ENCODE measurements around the gene CIPC.

- TF ChIP-seq EZH2 (IDR thresholded peaks at IDR 0.05), result no peak
- TF ChIP-seq POLR2AphosphoS5 (IDR thresholded peaks at IDR 0.05; ENCODE audit: borderline replicate concordance, low read depth, low read length), result no peak
Observed at GRCh38 chr14:77064521-77065178, 33.4 kb upstream of the CIPC start.
